GM19351 (cell line): ENCODE measurements around the gene CEP55.
"Not testable (repeated sequence)": the region's sequence is repeated elsewhere in the genome, so short reads cannot be mapped to it uniquely, and the experiment has no call there.

Source experiments
- ATAC-seq: cut with Tn5 transposase; IDR thresholded peaks from one replicate; pipeline ENCODE4 v1.9.1; 2021; ENCODE audit warnings: mild to moderate bottlenecking, moderate library complexity; ENCODE audit not compliant: unreplicated experiment

Gene CEP55

GRCh38 chr10:93496322-93497041 lies at the start of gene CEP55:
CEP55 (plus strand) TSS chr10:93496612; CDS start chr10:93500052, 3,440 bp downstream.
- peak; percentile 98 for ATAC-seq

GRCh38 chr10:93447019-93447418 lies 49.4 kb upstream of the CEP55 start:
- no peak for ATAC-seq

DNA sequence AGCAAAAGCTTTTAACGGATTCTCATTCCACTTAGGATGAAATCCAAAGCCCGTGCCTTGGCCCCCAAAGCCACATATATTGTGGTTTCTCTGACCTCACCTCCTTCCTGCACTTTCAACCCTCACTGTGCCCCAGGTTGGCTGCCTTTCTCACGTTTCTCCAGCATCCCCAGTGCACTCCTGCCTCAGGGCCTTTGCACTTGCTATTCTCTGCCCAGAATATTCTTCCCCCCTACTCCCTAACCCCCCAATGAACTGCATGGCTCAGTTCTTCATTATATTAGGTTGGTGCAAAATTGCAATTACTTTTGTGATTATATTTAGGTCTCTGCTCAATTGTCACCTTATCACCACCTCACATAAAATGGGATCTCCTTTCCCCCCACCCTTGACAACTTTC lies 48.4 kb upstream of the CEP55 start:
- ATAC-seq, result no peak

DNA sequence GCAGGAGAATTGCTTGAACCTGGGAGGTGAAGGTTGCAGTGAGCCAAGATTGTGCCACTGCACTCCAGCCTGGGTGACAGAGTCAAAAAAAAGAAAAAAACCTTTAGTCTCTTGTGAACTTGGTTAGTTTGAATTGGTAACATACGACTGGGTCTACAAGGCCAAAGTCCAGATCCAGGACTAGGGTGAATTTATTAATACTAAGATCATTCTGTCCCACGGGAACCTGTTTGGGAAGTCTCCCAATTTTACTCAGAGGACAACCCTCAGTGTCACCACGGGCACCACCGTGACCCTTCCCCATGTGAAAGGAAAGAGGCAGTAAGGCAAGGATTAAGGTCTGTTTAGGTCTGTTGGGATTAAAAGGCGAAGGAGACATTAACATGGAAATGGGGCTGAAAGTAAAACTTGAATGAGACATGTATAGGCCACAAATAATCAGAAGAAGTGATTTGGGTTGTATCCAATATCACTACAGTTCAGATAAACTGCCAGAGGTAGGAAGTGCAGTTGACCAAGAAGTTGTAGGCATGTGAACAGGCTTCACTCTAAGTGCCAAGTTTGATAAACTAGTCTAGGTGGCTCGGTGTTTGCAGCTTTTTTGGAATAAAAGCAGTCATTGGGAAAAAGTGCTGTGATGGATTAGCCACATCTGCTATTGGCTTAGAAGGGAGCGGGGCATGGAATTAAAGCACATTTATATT lies 45.0 kb upstream of the CEP55 start:
- no peak for ATAC-seq

- ATAC-seq, result no peak
Measured at GRCh38 chr10:93452143-93452542, 44.3 kb upstream of the CEP55 start.

DNA sequence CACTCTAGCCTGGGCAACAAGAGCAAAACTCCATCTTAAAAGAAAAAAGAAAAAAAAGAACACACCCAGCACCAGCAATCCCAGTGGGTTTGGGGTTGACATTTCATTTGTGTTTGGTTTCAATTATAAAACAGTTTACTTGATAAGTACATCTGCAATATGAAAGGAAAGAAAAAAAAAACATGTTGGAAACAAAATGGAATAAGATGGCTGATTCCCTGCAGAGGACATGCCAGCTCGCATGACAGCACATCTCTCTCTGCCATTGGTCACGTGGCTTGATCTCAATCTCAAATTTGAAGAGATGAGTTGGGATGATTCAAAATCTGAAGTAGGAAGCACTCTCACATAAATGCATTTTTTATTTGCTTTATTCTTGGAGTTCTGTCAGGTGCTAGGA lies 42.3 kb upstream of the CEP55 start:
- ATAC-seq, result no peak

GRCh38 chr10:93454736-93455135 lies 41.7 kb upstream of the CEP55 start:
- no peak for ATAC-seq

- no peak for ATAC-seq
Measured at GRCh38 chr10:93456480-93456879, 39.9 kb upstream of the CEP55 start.

GRCh38 chr10:93457511-93457910 lies 38.9 kb upstream of the CEP55 start:
- ATAC-seq, result no peak

- ATAC-seq, result no peak
Measured at GRCh38 chr10:93458821-93459257, 37.6 kb upstream of the CEP55 start.

- no peak for ATAC-seq
Measured at GRCh38 chr10:93459466-93459865, 36.9 kb upstream of the CEP55 start.

DNA sequence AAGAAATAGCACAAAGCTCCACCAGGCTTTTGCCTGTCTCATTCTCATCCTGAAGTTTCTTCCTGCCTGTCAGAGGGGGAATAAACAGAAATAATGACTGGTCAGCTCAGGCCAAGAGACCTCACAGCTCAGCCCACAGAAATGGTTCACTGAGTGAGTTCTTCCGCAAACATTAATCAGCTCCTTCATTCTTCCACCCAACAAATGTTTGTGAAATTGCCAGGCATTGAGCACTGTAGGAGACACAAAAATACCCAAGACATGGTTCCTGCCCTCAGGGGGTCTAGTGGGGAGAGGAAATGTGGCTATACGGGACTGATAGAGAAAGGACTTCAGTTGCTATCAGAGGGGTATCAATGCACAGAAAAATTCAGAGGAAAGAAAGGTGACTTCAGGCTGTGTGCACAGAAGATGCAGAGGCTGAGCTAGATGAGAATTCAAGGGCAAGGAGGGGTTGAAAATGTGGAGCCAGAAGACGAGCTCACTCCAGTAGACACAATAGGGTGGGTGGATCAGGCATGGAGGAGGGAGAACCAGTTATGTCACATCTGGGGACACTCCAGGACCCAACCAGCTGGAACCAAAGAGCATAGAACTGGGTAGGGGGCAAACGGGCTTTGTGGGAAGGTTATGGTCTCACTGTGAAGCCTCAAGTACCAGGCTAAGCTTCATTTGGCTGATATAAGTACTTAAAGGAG lies 35.2 kb upstream of the CEP55 start:
- no peak for ATAC-seq

- ATAC-seq, result no peak
Measured at GRCh38 chr10:93461807-93462178, 34.6 kb upstream of the CEP55 start.

- ATAC-seq, result no peak
Measured at GRCh38 chr10:93462371-93462770, 34.0 kb upstream of the CEP55 start.

DNA sequence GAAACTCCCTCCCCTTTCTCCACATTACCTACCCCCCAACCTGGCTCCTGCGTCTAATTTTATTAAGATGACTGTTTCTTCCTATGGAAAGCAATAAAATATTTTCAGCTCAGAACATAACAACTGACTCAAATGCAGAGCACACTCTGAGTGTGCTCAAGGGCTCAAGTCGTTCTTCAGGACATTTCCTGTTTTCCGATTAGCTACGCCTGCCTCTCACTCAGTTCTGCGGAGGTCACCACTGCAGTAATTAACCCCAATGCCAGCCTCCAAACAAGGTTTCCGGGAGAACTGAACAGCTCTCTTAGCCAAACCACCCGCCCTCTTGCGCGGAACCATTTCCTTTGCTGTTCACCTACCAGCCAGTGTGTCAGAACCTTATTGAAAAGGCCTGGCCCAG lies 33.5 kb upstream of the CEP55 start:
- no peak for ATAC-seq

DNA sequence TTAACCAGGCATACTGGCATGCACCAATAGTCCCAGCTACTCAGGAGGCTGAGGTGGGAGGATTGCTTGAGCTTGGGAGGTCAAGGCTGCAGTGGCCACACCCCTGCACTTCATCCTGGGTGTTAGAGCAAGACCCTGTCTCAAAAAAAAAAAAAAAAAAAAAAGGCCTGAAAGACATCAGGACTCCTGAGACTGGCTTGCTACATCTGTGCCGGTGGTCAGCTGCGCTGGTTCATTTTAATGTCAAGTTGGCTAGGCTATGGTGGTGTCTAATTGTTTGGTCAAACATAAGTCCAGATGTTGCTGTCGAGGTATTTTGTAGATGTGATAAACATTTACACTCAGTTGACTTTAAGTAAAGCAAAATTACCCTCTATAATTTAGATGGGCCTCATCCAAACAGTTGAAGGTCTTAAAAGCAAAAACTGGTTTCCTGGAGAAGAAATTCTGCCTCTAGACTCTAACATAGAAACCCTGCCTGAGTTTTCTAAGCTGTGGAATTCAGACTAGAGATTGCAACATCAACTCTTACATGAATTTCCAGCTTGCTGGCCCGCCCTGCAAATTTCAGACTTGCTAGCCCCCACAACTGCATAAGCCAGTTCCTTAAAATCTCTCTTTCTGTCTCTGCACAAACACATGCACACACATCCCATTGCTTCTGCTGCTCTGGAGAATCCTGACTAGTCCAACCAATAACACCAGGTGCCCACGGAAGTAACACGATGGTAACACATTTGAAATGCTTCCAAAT lies 32.5 kb upstream of the CEP55 start:
- no peak for ATAC-seq

GRCh38 chr10:93464776-93465388 lies 31.5 kb upstream of the CEP55 start:
- no peak for ATAC-seq

- no peak for ATAC-seq
Measured at GRCh38 chr10:93465806-93466675, 30.4 kb upstream of the CEP55 start.

GRCh38 chr10:93467635-93468034 lies 28.8 kb upstream of the CEP55 start:
- ATAC-seq, result not testable (repeated sequence)
